KMS-11 (cell line): ENCODE results near the gene SLAMF8.

Experiments
- H2AFZ ChIP-seq: fragments of 200-600 bp; sonication (generic); 2 replicates; pipeline ENCODE4 v1.6.1; 2016; ENCODE audit warnings: antibody characterized with exemption, mixed run types, low read depth
- H3K27ac ChIP-seq: fragments of 200-600 bp; sonication (generic); 2 replicates; pipeline ENCODE4 v1.6.1; 2016; ENCODE audit warnings: mild to moderate bottlenecking, mixed run types
- H3K27me3 ChIP-seq: fragments of 200-600 bp; sonication (generic); 2 replicates; pipeline ENCODE4 v1.6.1; 2017; ENCODE audit warnings: mild to moderate bottlenecking, low read depth, mixed run types, moderate library complexity; ENCODE audit not compliant: insufficient read depth
- H3K36me3 ChIP-seq: fragments of 200-600 bp; sonication (generic); 2 replicates; pipeline ENCODE4 v1.6.1; 2017; ENCODE audit warnings: mild to moderate bottlenecking, mixed run types; ENCODE audit not compliant: insufficient read depth
- H3K4me1 ChIP-seq: fragments of 200-600 bp; sonication (generic); 2 replicates; pipeline ENCODE4 v1.6.1; 2016; ENCODE audit warnings: mild to moderate bottlenecking, low read depth, mixed run types; ENCODE audit not compliant: poor library complexity, severe bottlenecking
- H3K4me2 ChIP-seq: fragments of 200-600 bp; sonication (generic); 2 replicates; pipeline ENCODE4 v1.7.0; 2016; ENCODE audit warnings: mild to moderate bottlenecking, mixed run types
- H3K4me3 ChIP-seq: fragments of 200-600 bp; sonication (generic); IDR thresholded peaks from 2 replicates; pipeline ENCODE4 v1.6.1; 2017; ENCODE audit warnings: low read depth, low read length, mixed read lengths; ENCODE audit not compliant: insufficient read depth
- H3K79me2 ChIP-seq: fragments of 200-600 bp; sonication (generic); 2 replicates; pipeline ENCODE4 v1.6.1; 2016; ENCODE audit warnings: low read depth, mixed run types; ENCODE audit not compliant: insufficient read depth
- H3K9ac ChIP-seq: fragments of 200-600 bp; sonication (generic); 2 replicates; pipeline ENCODE4 v1.6.1; 2016; ENCODE audit warnings: mild to moderate bottlenecking, mixed run types
- H4K20me1 ChIP-seq: fragments of 200-600 bp; sonication (generic); 2 replicates; pipeline ENCODE4 v1.6.1; 2016; ENCODE audit warnings: mild to moderate bottlenecking, mixed run types; ENCODE audit not compliant: insufficient read depth
- CTCF ChIP-seq: fragments of 200-600 bp; sonication (generic); conservative IDR thresholded peaks from 2 replicates; pipeline ENCODE4 v1.6.1; 2017; ENCODE audit warnings: low read depth, mild to moderate bottlenecking, antibody characterized with exemption, low read length, moderate library complexity, mixed read lengths

The SLAMF8 gene

GRCh38 chr1:159857889-159858288 is 31.2 kb downstream of the SLAMF8 start:
- H3K27me3 ChIP-seq, result no peaks in the 10 kb centered on the region
- peaks cover 11% of the 10 kb centered on the region for H3K4me1 ChIP-seq
- no peaks in the 10 kb centered on the region for H3K36me3 ChIP-seq
- H3K4me2 ChIP-seq, result no peak overlapping the region
- no peak overlapping the region for H2AFZ ChIP-seq
- no peak overlapping the region for H3K27ac ChIP-seq
- H3K9ac ChIP-seq, result no peak overlapping the region
- no peaks in the 10 kb centered on the region for H4K20me1 ChIP-seq
- no peak overlapping the region for H3K4me3 ChIP-seq
- no peaks in the 10 kb centered on the region for H3K79me2 ChIP-seq
- TF ChIP-seq CTCF, result no peak

- Histone ChIP-seq H4K20me1 (no peaks in the 10 kb centered on the region), H3K79me2 (no peaks in the 10 kb centered on the region), H3K4me1 (peaks cover 4% of the 10 kb centered on the region), H3K9ac (no peak overlapping the region), H3K36me3 (no peaks in the 10 kb centered on the region), H3K4me2 (no peak overlapping the region), H2AFZ (no peak overlapping the region), H3K4me3 (no peak overlapping the region), H3K27me3 (no peaks in the 10 kb centered on the region), H3K27ac (no peak overlapping the region)
- no peak for TF ChIP-seq CTCF
These were observed 33.2 kb downstream of the SLAMF8 start for GRCh38 chr1:159859767-159860322.

- Histone ChIP-seq H3K79me2 (no peaks in the 10 kb centered on the region), H3K9ac (no peak overlapping the region), H3K36me3 (no peaks in the 10 kb centered on the region), H3K4me2 (no peak overlapping the region), H2AFZ (no peak overlapping the region), H3K27ac (no peak overlapping the region), H3K4me3 (no peak overlapping the region), H3K27me3 (no peaks in the 10 kb centered on the region), H4K20me1 (no peaks in the 10 kb centered on the region), H3K4me1 (peaks cover under 1% of the 10 kb centered on the region)
- TF ChIP-seq CTCF, result no peak
These were observed 33.8 kb downstream of the SLAMF8 start for GRCh38 chr1:159860456-159860855.

GRCh38 chr1:159861218-159861617 is 34.5 kb downstream of the SLAMF8 start:
- no peaks in the 10 kb centered on the region for H4K20me1 ChIP-seq
- H3K4me1 ChIP-seq, result no peaks in the 10 kb centered on the region
- no peak overlapping the region for H2AFZ ChIP-seq
- H3K4me2 ChIP-seq, result no peak overlapping the region
- no peaks in the 10 kb centered on the region for H3K27me3 ChIP-seq
- no peak for TF ChIP-seq CTCF
- H3K27ac ChIP-seq, result no peak overlapping the region
- no peaks in the 10 kb centered on the region for H3K79me2 ChIP-seq
- H3K9ac ChIP-seq, result no peak overlapping the region
- H3K36me3 ChIP-seq, result no peaks in the 10 kb centered on the region
- H3K4me3 ChIP-seq, result no peak overlapping the region
